Fibroblast of the aortic adventitia (primary cell): Measurements from ENCODE around the gene SPATA33. TPM values are rescaled to one million over a fixed set of nuclear protein-coding genes. Genes with fewer than 3 reads are reported as not detected.
"Not testable (repeated sequence)": the region's sequence is repeated elsewhere in the genome, so short reads cannot be mapped to it uniquely, and the experiment has no call there.

Experiments used
- DNase-seq: peaks from one replicate; pipeline ENCODE4 v3.0.0-alpha.2; 2010; ENCODE audit warnings: low read depth
- H3K4me3 ChIP-seq: 2 replicates; pipeline ENCODE4 v1.5.1; 2011; ENCODE audit warnings: low read depth, mild to moderate bottlenecking, control low read depth, low read length, moderate library complexity
- total RNA-seq: library from RNA; depleted of rRNA; stranded (reverse); fragments of >200 nt; gene quantifications from 2 replicates; pipeline ENCODE4 v1.2.3, GENCODE V29; 2012; ENCODE audit warnings: low replicate concordance
- TF ChIP-seq, protein P1 (sequence below): IDR thresholded peaks from 2 replicates; pipeline ENCODE4 v1.5.1; 2011; ENCODE audit warnings: mild to moderate bottlenecking, low read length, control low read depth, inconsistent platforms; ENCODE audit not compliant: insufficient read depth

SPATA33 gene
- total RNA-seq, 1 donor: 6.1 TPM

DNA sequence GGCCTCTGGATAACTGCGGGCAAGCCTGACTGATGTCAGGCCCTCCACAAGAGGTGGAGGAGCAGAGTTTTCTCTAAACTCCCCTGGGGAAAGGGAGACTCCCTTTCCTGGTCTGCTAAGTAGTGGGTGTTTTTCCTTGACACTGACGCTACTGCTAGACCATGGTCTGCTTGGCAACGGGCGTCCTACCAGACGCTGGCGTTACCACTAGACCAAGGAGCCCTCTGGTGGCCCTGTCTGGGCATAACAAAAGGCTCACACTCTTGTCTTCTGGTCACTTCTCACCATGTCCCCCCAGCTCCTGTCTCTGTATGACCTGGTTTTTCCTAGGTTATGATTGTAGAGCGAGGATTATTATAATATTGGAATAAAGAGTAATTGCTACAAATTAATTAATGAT lies 9.4 kb downstream of the SPATA33 start:
- DNase-seq: peak; percentile 50
- TF ChIP-seq, protein P1, sequence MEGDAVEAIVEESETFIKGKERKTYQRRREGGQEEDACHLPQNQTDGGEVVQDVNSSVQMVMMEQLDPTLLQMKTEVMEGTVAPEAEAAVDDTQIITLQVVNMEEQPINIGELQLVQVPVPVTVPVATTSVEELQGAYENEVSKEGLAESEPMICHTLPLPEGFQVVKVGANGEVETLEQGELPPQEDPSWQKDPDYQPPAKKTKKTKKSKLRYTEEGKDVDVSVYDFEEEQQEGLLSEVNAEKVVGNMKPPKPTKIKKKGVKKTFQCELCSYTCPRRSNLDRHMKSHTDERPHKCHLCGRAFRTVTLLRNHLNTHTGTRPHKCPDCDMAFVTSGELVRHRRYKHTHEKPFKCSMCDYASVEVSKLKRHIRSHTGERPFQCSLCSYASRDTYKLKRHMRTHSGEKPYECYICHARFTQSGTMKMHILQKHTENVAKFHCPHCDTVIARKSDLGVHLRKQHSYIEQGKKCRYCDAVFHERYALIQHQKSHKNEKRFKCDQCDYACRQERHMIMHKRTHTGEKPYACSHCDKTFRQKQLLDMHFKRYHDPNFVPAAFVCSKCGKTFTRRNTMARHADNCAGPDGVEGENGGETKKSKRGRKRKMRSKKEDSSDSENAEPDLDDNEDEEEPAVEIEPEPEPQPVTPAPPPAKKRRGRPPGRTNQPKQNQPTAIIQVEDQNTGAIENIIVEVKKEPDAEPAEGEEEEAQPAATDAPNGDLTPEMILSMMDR: peak; percentile 55
- not testable (repeated sequence) for H3K4me3 ChIP-seq

DNA sequence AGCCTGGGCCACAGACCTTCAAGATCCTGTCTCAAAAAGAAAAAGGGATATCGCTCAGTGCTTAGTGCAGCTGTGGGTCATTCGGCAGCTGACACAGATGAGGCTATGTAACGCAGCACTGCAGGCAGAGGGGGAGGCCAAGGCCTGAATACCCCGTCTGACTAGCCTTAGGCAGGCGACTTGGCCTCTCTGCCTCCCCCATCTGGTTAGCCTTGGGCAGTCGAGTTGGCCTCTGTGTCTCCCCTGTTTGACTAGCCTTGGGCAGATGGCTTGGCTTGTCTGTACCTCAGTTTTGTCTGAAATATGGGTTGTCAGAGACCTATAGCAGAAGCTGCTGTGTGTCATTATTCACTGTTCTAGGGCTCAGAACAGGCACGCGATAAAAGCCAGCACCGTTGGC lies 10.0 kb downstream of the SPATA33 start:
- DNase-seq: no peak
- TF ChIP-seq, protein P1: no peak
- H3K4me3 ChIP-seq: no peak overlapping the region

DNA sequence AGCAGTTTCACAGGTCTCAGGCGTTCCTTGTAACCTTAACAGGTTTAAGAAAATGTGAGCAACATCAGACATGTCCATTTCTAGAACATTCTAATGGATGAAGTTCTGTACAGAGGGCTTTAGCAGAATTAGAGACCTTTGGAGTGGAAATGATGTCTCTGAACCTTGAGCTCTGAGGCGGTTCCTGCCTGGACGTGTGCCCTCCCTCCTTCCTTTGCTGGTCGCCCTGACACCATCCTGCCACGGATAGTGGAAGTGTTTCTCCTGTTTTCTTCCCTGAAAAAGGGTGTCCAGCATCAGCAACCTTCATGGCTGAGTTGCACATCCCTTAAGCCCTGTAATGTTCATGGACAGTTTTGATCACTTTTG lies 11.1 kb downstream of the SPATA33 start:
- no peak overlapping the region for H3K4me3 ChIP-seq
- no peak for DNase-seq
- TF ChIP-seq, protein P1: no peak

DNA sequence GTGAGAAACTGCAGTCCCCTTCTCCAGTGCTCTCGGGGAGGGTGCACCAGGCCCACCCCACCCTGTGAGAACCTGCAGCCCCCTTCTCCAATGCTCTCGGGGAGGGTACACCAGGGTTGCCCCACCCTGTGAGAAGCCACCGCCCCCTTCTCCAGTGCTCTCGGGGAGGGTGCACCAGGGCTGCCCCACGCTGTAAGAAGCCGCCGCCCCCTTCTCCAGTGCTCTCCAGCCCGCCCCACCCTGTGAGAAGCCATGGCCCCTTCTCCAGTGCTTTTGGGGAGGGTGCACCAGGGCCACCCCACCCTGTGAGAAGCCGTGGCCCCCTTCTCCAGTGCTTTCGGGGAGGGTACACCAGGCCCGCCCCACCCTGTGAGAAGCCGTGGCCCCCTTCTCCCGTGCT lies 12.1 kb downstream of the SPATA33 start:
- H3K4me3 ChIP-seq: no peak overlapping the region
- TF ChIP-seq, protein P1: no peak
- DNase-seq: no peak

DNA sequence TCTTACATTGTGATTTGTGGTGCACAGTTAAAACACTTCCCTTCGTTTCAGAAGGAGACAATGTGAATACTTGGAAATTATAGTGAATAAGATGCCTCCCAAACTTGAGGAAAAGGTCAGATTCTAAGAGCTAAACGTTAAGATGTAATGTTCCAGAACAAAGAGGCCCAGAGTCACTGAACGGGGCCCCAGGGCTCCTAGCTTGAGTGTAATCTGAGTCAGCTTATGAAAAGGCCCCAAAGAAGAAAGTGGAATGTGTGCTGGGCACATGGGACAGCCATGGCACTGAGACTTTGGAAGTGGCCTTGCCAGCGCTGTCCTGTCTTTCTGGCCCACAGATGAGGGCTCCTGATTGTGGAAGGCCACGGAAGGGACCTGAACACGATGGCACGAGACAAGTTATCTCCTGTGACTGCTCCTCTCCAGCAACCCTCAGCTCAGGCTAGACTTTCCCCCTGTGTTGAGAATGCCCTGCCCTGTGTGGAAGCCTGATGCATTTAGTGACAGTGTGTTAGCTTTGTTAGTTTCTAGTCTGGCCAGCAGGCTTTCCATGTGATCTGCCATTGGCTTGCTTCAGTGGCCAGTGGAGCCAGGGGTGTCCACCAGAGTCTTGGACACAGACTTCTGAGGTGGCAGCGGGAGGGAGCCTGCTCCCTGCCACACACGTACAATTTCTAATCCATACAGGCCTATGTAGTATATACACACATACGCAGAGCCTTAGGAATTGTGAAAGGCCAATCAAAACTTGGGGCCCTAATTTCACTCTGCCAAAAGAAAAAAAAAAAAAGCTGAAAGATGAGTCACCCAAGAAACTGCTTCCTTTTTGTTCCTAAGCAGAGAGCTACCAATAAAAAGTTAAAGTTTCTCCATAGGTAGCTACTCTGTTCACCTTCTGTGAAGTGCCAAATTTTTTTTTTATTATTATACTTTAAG lies 13.1 kb downstream of the SPATA33 start:
- peak; percentile 34 for DNase-seq
- TF ChIP-seq, protein P1: no peak
- no peak overlapping the region for H3K4me3 ChIP-seq

DNA sequence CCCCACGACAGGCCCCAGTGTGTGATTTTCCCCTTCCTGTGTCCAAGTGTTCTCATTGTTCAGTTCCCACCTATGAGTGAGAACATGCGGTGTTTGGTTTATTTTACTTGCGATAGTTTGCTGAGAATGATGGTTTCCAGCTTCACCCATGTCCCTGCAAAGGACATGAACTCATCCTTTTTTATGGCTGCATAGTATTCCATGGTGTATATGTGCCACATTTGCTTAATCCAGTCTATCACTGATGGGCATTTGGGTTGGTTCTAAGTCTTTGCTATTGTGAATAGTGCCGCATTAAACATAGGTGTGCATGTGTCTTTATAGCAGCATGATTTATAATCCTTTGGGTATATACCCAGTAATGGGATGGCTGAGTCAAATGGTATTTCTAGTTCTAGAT lies 13.9 kb downstream of the SPATA33 start:
- not testable (repeated sequence) for H3K4me3 ChIP-seq

DNA sequence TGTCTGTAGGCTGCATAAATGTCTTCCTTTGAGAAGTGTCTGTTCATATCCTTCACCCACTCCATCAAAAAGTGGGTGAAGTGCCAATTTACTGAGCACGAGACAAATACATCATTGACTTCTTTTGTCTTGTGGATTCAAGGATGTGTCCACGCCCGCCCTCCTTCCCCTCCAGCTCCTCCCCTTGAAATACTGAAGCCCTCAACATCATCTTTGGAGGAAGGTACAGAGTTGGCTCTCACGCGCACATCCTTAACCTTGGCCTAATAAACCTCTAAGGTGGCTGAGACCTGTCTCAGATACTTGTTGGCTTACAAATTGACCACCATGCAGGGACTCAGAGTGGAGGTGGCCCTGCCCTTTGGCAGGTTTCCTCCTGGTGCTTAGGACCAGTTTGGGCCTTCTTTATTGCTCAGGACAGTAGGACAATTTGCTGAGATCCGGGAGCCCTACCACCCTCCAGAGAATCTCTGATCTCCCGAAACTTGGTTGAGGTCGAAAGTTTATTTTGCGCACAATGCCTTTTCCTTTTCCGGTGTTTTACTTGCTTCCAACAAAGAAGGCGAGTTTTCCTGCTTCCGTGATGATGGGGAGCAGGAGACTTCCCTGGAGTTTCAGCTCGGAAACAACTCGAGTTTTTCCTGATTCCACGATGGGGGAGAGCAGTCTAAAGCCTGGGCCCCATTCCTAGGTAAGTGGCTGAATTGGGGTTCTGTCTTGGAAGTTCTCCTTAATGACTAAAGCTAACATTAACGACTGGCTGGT lies 14.7 kb downstream of the SPATA33 start:
- TF ChIP-seq, protein P1: no peak

More for the DNA sequence above, 13.9 kb downstream of the SPATA33 start:
- not testable (repeated sequence) for DNase-seq

More for the DNA sequence above, 14.7 kb downstream of the SPATA33 start:
- no peak for DNase-seq
- H3K4me3 ChIP-seq: no peak overlapping the region
